ENCODE data around the gene TMEM139.

The TMEM139 gene

GRCh38 chr7:143284591-143285469, at the start of gene TMEM139:
Gene TMEM139 (plus strand): TSS chr7:143284958. CDS start chr7:143285958, 1,000 bp downstream.
- no peak for DNase-seq

- DNase-seq, result no peak
These were observed 49.2 kb upstream of the TMEM139 start for GRCh38 chr7:143235561-143235960.

GRCh38 chr7:143236408-143236990, 48.3 kb upstream of the TMEM139 start:
- no peak for DNase-seq

- DNase-seq, result no peak
These were observed 47.4 kb upstream of the TMEM139 start for GRCh38 chr7:143237366-143237765.

- DNase-seq, result no peak
These were observed 46.3 kb upstream of the TMEM139 start for GRCh38 chr7:143238289-143238980.

GRCh38 chr7:143239813-143240212, 44.9 kb upstream of the TMEM139 start:
- no peak for DNase-seq

- peak; percentile 28 for DNase-seq
These were observed 44.2 kb upstream of the TMEM139 start for GRCh38 chr7:143240291-143241168.

GRCh38 chr7:143242306-143242705, 42.5 kb upstream of the TMEM139 start:
- DNase-seq, result no peak

GRCh38 chr7:143243111-143243510, 41.6 kb upstream of the TMEM139 start:
- no peak for DNase-seq

- DNase-seq, result no peak
These were observed 41.1 kb upstream of the TMEM139 start for GRCh38 chr7:143243614-143244013.

GRCh38 chr7:143244321-143244720, 40.4 kb upstream of the TMEM139 start:
- DNase-seq, result no peak

GRCh38 chr7:143245123-143245522, 39.6 kb upstream of the TMEM139 start:
- DNase-seq, result no peak

- no peak for DNase-seq
These were observed 37.4 kb upstream of the TMEM139 start for GRCh38 chr7:143247372-143247771.

- no peak for DNase-seq
These were observed 35.9 kb upstream of the TMEM139 start for GRCh38 chr7:143248761-143249354.

GRCh38 chr7:143250199-143250598, 34.6 kb upstream of the TMEM139 start:
- DNase-seq, result no peak

GRCh38 chr7:143250822-143251221, 33.9 kb upstream of the TMEM139 start:
- DNase-seq, result no peak

- DNase-seq, result no peak
These were observed 32.8 kb upstream of the TMEM139 start for GRCh38 chr7:143252006-143252405.

GRCh38 chr7:143255564-143255963, 29.2 kb upstream of the TMEM139 start:
- DNase-seq, result no peak

- DNase-seq, result no peak
These were observed 28.4 kb upstream of the TMEM139 start for GRCh38 chr7:143256325-143256724.

- no peak for DNase-seq
These were observed 27.8 kb upstream of the TMEM139 start for GRCh38 chr7:143256932-143257331.

GRCh38 chr7:143257501-143257900, 27.3 kb upstream of the TMEM139 start:
- DNase-seq, result no peak

- no peak for DNase-seq
These were observed 25.9 kb upstream of the TMEM139 start for GRCh38 chr7:143258831-143259230.
